ENCODE measurements around the gene SRPX2.

The SRPX2 gene

GRCh38 chrX:100648458-100649417 lies 4.7 kb downstream of the SRPX2 start:
- no peak for TF ChIP-seq CTCF (IDR thresholded peaks at IDR 0.05)
- Histone ChIP-seq H3K4me2 (ENCODE audit: low read length) (no peak overlapping the region), H3K9ac (no peak overlapping the region), H3K4me1 (no peaks in the 10 kb centered on the region), H3K27me3 (ENCODE audit: control insufficient read depth, insufficient read depth, low read length) (no peaks in the 10 kb centered on the region), H3K9me3 (ENCODE audit: control insufficient read depth, low read length) (no peaks in the 10 kb centered on the region), H2AFZ (no peak overlapping the region), H3K4me3 (ENCODE audit: low read depth, low read length) (no peak overlapping the region), H3K27ac (no peak overlapping the region), H3K36me3 (ENCODE audit: control insufficient read depth, insufficient read depth, low read length) (no peaks in the 10 kb centered on the region), H3K79me2 (no peaks in the 10 kb centered on the region)

- no peaks in the 10 kb centered on the region for H3K36me3 ChIP-seq (ENCODE audit: control insufficient read depth, insufficient read depth, low read length)
- no peak overlapping the region for H3K4me3 ChIP-seq (ENCODE audit: low read depth, low read length)
- H3K27me3 ChIP-seq (ENCODE audit: control insufficient read depth, insufficient read depth, low read length): no peaks in the 10 kb centered on the region
- H3K4me2 ChIP-seq (ENCODE audit: low read length): no peak overlapping the region
- H3K9ac ChIP-seq: no peak overlapping the region
- H3K79me2 ChIP-seq: no peaks in the 10 kb centered on the region
- no peak overlapping the region for H2AFZ ChIP-seq
- no peaks in the 10 kb centered on the region for H3K9me3 ChIP-seq (ENCODE audit: control insufficient read depth, low read length)
- no peak for TF ChIP-seq CTCF (IDR thresholded peaks at IDR 0.05)
- peak overlapping the region; percentile 44 for H3K27ac ChIP-seq
- no peaks in the 10 kb centered on the region for H3K4me1 ChIP-seq
Measured at GRCh38 chrX:100649550-100650356, 5.8 kb downstream of the SRPX2 start.

GRCh38 chrX:100650841-100651240 lies 6.8 kb downstream of the SRPX2 start:
- Histone ChIP-seq H3K4me3 (ENCODE audit: low read depth, low read length) (no peak overlapping the region), H3K4me1 (no peaks in the 10 kb centered on the region), H3K9me3 (ENCODE audit: control insufficient read depth, low read length) (no peaks in the 10 kb centered on the region), H3K79me2 (no peaks in the 10 kb centered on the region), H3K27ac (no peak overlapping the region), H3K9ac (no peak overlapping the region), H3K4me2 (ENCODE audit: low read length) (no peak overlapping the region), H3K36me3 (ENCODE audit: control insufficient read depth, insufficient read depth, low read length) (no peaks in the 10 kb centered on the region), H3K27me3 (ENCODE audit: control insufficient read depth, insufficient read depth, low read length) (no peaks in the 10 kb centered on the region), H2AFZ (no peak overlapping the region)
- no peak for TF ChIP-seq CTCF (IDR thresholded peaks at IDR 0.05)

GRCh38 chrX:100652266-100652665 lies 8.3 kb downstream of the SRPX2 start:
- H3K4me2 ChIP-seq (ENCODE audit: low read length): no peak overlapping the region
- no peaks in the 10 kb centered on the region for H3K4me1 ChIP-seq
- H2AFZ ChIP-seq: no peak overlapping the region
- H3K9me3 ChIP-seq (ENCODE audit: control insufficient read depth, low read length): no peaks in the 10 kb centered on the region
- no peak overlapping the region for H3K27ac ChIP-seq
- no peak overlapping the region for H3K9ac ChIP-seq
- TF ChIP-seq CTCF (IDR thresholded peaks at IDR 0.05): no peak
- no peaks in the 10 kb centered on the region for H3K79me2 ChIP-seq
- no peaks in the 10 kb centered on the region for H3K36me3 ChIP-seq (ENCODE audit: control insufficient read depth, insufficient read depth, low read length)
- no peak overlapping the region for H3K4me3 ChIP-seq (ENCODE audit: low read depth, low read length)
- no peaks in the 10 kb centered on the region for H3K27me3 ChIP-seq (ENCODE audit: control insufficient read depth, insufficient read depth, low read length)

Data from parathyroid adenoma (tissue), 2 donors.